H1 (cell line): ENCODE results near the gene JAKMIP1. TPM values are rescaled to one million over a fixed set of nuclear protein-coding genes. Genes with fewer than 3 reads are reported as not detected.
A peak's percentile ranks its signal among the peaks of the same experiment; 100 is the strongest.

Experiments
- CTCF ChIA-PET: fragments of 300-600 bp; sonication (Branson Sonifier 250); formaldehyde crosslinking; loops from one replicate; lab custom pipeline; 2021; ENCODE audit not compliant: partially characterized antibody; lab: Charles Lee
- POLR2A ChIA-PET: fragments of 300-600 bp; sonication (Branson Sonifier 250); formaldehyde crosslinking; loops from one replicate; lab custom pipeline; 2021; ENCODE audit warnings: inconsistent platforms; ENCODE audit not compliant: partially characterized antibody; lab: Charles Lee
- DNase-seq, 2 experiments: peaks; one replicate each; pipeline versions ENCODE4 v3.0.0 to v3.0.0-alpha.2; 2010 to 2022; ENCODE audit warnings: low spot score in 2 of 2, low read depth in 1 of 2, mixed read lengths in 1 of 2
- FAIRE-seq: peaks from 2 replicates; lab custom pipeline; 2011; peaks lifted over from hg19 to GRCh38; lab: Jason Lieb, UNC
- H2AFZ ChIP-seq: 2 replicates; pipeline ENCODE4 v1.8.1; 2012; ENCODE audit warnings: low read length, inconsistent platforms
- H2AK5ac ChIP-seq: 2 replicates; pipeline ENCODE4 v1.6.1; 2013; ENCODE audit warnings: low read depth, low read length
- H2BK120ac ChIP-seq: replicated peaks from 2 replicates; pipeline ENCODE3; 2013; ENCODE audit warnings: low read depth, low read length, inconsistent platforms
- H2BK12ac ChIP-seq: 2 replicates; pipeline ENCODE4 v1.6.1; 2013; ENCODE audit warnings: low read depth, low read length
- H2BK15ac ChIP-seq: 2 replicates; pipeline ENCODE4 v1.6.1; 2013; ENCODE audit warnings: low read length
- H2BK20ac ChIP-seq: 2 replicates; pipeline ENCODE4 v1.6.1; 2013; ENCODE audit warnings: low read length
- H2BK5ac ChIP-seq: 2 replicates; pipeline ENCODE4 v1.6.1; 2013; ENCODE audit warnings: low read depth, low read length
- H3K14ac ChIP-seq: 2 replicates; pipeline ENCODE4 v1.6.1; 2013; ENCODE audit warnings: inconsistent platforms; ENCODE audit not compliant: insufficient read length
- H3K18ac ChIP-seq: 2 replicates; pipeline ENCODE4 v1.6.1; 2013; ENCODE audit warnings: low read length; ENCODE audit errors: extremely low read depth
- H3K23ac ChIP-seq: 2 replicates; pipeline ENCODE4 v1.6.1; 2013; ENCODE audit warnings: inconsistent platforms; ENCODE audit not compliant: insufficient read length
- H3K23me2 ChIP-seq: 2 replicates; pipeline ENCODE4 v1.6.1; 2013; ENCODE audit warnings: low read depth, low read length
- H3K27ac ChIP-seq: 2 replicates; pipeline ENCODE4 v1.6.1; 2011; ENCODE audit warnings: low read depth, low read length, inconsistent platforms
- H3K27me3 ChIP-seq, 4 experiments: replicated peaks in 1 of 4; 1 replicate in 1 of 4; 2 replicates in 3 of 4; pipeline versions ENCODE4 v1.6.1 to v1.8.1; 2011 to 2013; ENCODE audit warnings: low read length in 3 of 4, mild to moderate bottlenecking in 3 of 4, inconsistent platforms in 2 of 4, mixed read lengths in 2 of 4, moderate library complexity in 1 of 4; ENCODE audit not compliant: control insufficient read depth in 3 of 4, insufficient read depth in 3 of 4; ENCODE audit errors: extremely low read depth in 1 of 4
- H3K36me3 ChIP-seq, 4 experiments: 2 replicates each; pipeline versions ENCODE4 v1.6.1 to v1.8.1; 2011 to 2013; ENCODE audit warnings: mild to moderate bottlenecking in 4 of 4, low read length in 3 of 4, moderate library complexity in 2 of 4, control low read depth in 1 of 4, inconsistent platforms in 1 of 4; ENCODE audit not compliant: insufficient read depth in 4 of 4, control insufficient read depth in 2 of 4
- H3K4ac ChIP-seq: replicated peaks from 2 replicates; pipeline ENCODE3; 2013; ENCODE audit warnings: low read length, low read depth, mixed read lengths, inconsistent platforms; ENCODE audit not compliant: insufficient read length
- H3K4me1 ChIP-seq, 4 experiments: replicated peaks in 1 of 4; 1 replicate in 1 of 4; 2 replicates in 3 of 4; pipeline versions ENCODE4 v1.6.1 to v1.8.1; 2011 to 2013; ENCODE audit warnings: low read length in 3 of 4, inconsistent platforms in 2 of 4, mixed read lengths in 1 of 4; ENCODE audit not compliant: insufficient read depth in 4 of 4, control insufficient read depth in 3 of 4
- H3K4me2 ChIP-seq, 2 experiments: 2 replicates each; pipeline versions ENCODE4 v1.6.1 to v1.8.1; 2011 to 2013; ENCODE audit warnings: low read depth in 2 of 2, low read length in 2 of 2, control low read depth in 1 of 2, inconsistent platforms in 1 of 2, mild to moderate bottlenecking in 1 of 2; ENCODE audit not compliant: insufficient read depth in 1 of 2
- H3K4me3 ChIP-seq, 4 experiments: fragments of 200-600, 300-600 bp in 1 of 4; sonication (generic), shearing (Covaris generic), sonication (Bioruptor Twin) in 1 of 4; 2 replicates each; pipeline versions ENCODE4 v1.5.1 to v1.8.1; 2011 to 2016; ENCODE audit warnings: low read length in 4 of 4, low read depth in 3 of 4, control low read depth in 2 of 4, inconsistent platforms in 2 of 4, mild to moderate bottlenecking in 2 of 4, mixed read lengths in 1 of 4, moderate library complexity in 1 of 4; ENCODE audit not compliant: insufficient read depth in 2 of 4; ENCODE audit errors: extremely low read depth in 1 of 4
- H3K56ac ChIP-seq: replicated peaks from 2 replicates; pipeline ENCODE3; 2013; ENCODE audit warnings: low read depth, mild to moderate bottlenecking, mixed read lengths, low read length, inconsistent platforms; ENCODE audit not compliant: insufficient read length
- H3K79me1 ChIP-seq: 2 replicates; pipeline ENCODE4 v1.6.1; 2013; ENCODE audit warnings: low read depth, low read length, control low read depth
- H3K79me2 ChIP-seq, 2 experiments: 2 replicates each; pipeline versions ENCODE4 v1.6.1 to v1.8.1; 2012 to 2013; ENCODE audit warnings: low read length in 2 of 2, mild to moderate bottlenecking in 2 of 2, inconsistent platforms in 1 of 2; ENCODE audit not compliant: insufficient read depth in 2 of 2, control insufficient read depth in 1 of 2
- H3K9ac ChIP-seq, 4 experiments: replicated peaks in 1 of 4; 1 replicate in 1 of 4; 2 replicates in 3 of 4; pipeline versions ENCODE4 v1.6.1 to v1.8.1; 2011 to 2013; ENCODE audit warnings: low read depth in 3 of 4, low read length in 3 of 4, control low read depth in 2 of 4, mild to moderate bottlenecking in 2 of 4, moderate library complexity in 2 of 4, inconsistent platforms in 1 of 4; ENCODE audit errors: extremely low read depth in 1 of 4
- H3K9me3 ChIP-seq, 2 experiments: 2 replicates each; pipeline versions ENCODE4 v1.6.1 to v1.8.1; 2012 to 2013; ENCODE audit warnings: mild to moderate bottlenecking in 2 of 2, moderate library complexity in 2 of 2, control low read depth in 1 of 2, inconsistent platforms in 1 of 2, low read depth in 1 of 2, low read length in 1 of 2, mixed read lengths in 1 of 2; ENCODE audit not compliant: insufficient read depth in 2 of 2
- H4K20me1 ChIP-seq, 2 experiments: replicated peaks in 1 of 2; 2 replicates each; pipeline versions ENCODE3 to v1.8.1; 2011 to 2013; ENCODE audit warnings: inconsistent platforms in 2 of 2, low read length in 2 of 2, mild to moderate bottlenecking in 1 of 2; ENCODE audit not compliant: insufficient read depth in 2 of 2, control insufficient read depth in 1 of 2
- H4K5ac ChIP-seq: 2 replicates; pipeline ENCODE4 v1.6.1; 2013; ENCODE audit warnings: low read length, low read depth, mixed read lengths, inconsistent platforms; ENCODE audit not compliant: insufficient read length
- H4K8ac ChIP-seq: 2 replicates; pipeline ENCODE4 v1.8.0; 2013; ENCODE audit warnings: mild to moderate bottlenecking, moderate library complexity, low read length, inconsistent platforms; ENCODE audit not compliant: insufficient read depth; ENCODE audit errors: extremely low read depth
- H4K91ac ChIP-seq: replicated peaks from 2 replicates; pipeline ENCODE3; 2013; ENCODE audit warnings: low read length, mixed read lengths, inconsistent platforms; ENCODE audit not compliant: insufficient read length
- ATF2 ChIP-seq: IDR thresholded peaks from 2 replicates; pipeline ENCODE4 v1.6.1; 2012; ENCODE audit warnings: low read length, inconsistent platforms
- CBX5 ChIP-seq: fragments of 300-800, 300-1000 bp; sonication (generic); IDR thresholded peaks from 2 replicates; pipeline ENCODE4 v1.7.1; 2016; ENCODE audit warnings: antibody characterized with exemption, low read length, low read depth
- CEBPB ChIP-seq: IDR thresholded peaks from 2 replicates; pipeline ENCODE4 v1.6.1; 2012; ENCODE audit warnings: low read depth, low read length
- CTBP2 ChIP-seq: IDR thresholded peaks from 2 replicates; pipeline ENCODE4 v1.7.0; 2011; ENCODE audit warnings: borderline replicate concordance, mild to moderate bottlenecking, moderate library complexity, mixed read lengths, low read length; ENCODE audit not compliant: insufficient read depth, insufficient read length
- E2F6 ChIP-seq: IDR thresholded peaks from 2 replicates; pipeline ENCODE4 v1.6.1; 2012; ENCODE audit warnings: inconsistent platforms
- NRF1 ChIP-seq: IDR thresholded peaks from 2 replicates; pipeline ENCODE4 v1.6.1; 2011; ENCODE audit warnings: mild to moderate bottlenecking, low read depth, low read length, improper control_type of control experiment
- POU5F1 ChIP-seq: IDR thresholded peaks from 2 replicates; pipeline ENCODE4 v1.6.1; 2011; ENCODE audit warnings: low read depth, mild to moderate bottlenecking, low read length, moderate library complexity
- RXRA ChIP-seq: IDR thresholded peaks from 2 replicates; pipeline ENCODE4 v1.6.1; 2011; ENCODE audit warnings: low read depth, mild to moderate bottlenecking, low read length, moderate library complexity; ENCODE audit not compliant: insufficient read depth
- WGBS, 2 experiments: shearing (Covaris generic) in 1 of 2; methylation state at CpG; one replicate each; pipeline versions ENCODE4 v1.1.6 to v1.1.7; 2013 to 2015; ENCODE audit warnings: low lambda C conversion rate in 2 of 2, mixed read lengths in 2 of 2, inconsistent platforms in 1 of 2, low coverage in 1 of 2, missing lambda C conversion rate in 1 of 2; ENCODE audit not compliant: insufficient replicate concordance in 2 of 2, insufficient coverage in 1 of 2, insufficient read length in 1 of 2; ENCODE audit errors: extremely low coverage in 1 of 2, missing lambda C conversion rate in 1 of 2; 5-methylcytosine and 5-hydroxymethylcytosine counted together
- polyA plus RNA-seq, 7 experiments: library from polyadenylated mRNA; depleted of rRNA in 3 of 7; stranded (reverse) in 5 of 7; unstranded in 2 of 7; fragments of >200 nt in 5 of 7; fragments of 200-250 nt in 2 of 7; gene quantifications; 1 replicate in 5 of 7; 2 replicates in 1 of 7; 4 replicates in 1 of 7; pipeline versions ENCODE4 v1.2.1 to v1.2.3, GENCODE V29; 2011 to 2013; ENCODE audit warnings: missing spikeins in 2 of 7, mixed read lengths in 2 of 7
- total RNA-seq: library from RNA; stranded (reverse); fragmentation: NEBNext Ultra II Directional; extraction: Animal tissue kit (Norgen Biotek cat#: 25700); gene quantifications from 2 replicates; pipeline ENCODE4 v1.2.1, GENCODE V29; 2021

The JAKMIP1 gene
- total and polyA plus RNA-seq, 2 of the 8 experiments (the other 6 are each of a cell fraction or from before 2014, with no cell fraction given), result 2.5 to 4.4 TPM

- no peaks in the 10 kb centered on the region for H3K36me3 ChIP-seq
- no peak overlapping the region; the same call in 1 of the 2 replicates for H3K18ac ChIP-seq
- DNase-seq (no peak), FAIRE-seq (no peak)
- no peaks in the 10 kb centered on the region for H3K79me2 ChIP-seq
- no peak overlapping the region for H4K91ac ChIP-seq
- ChIA-PET CTCF (interaction anchor here (0.5 to 4.6 kb wide), 40 partner anchors 9 to 785 kb away, joined by 3 to 23 read pairs (median 4); partner anchors contain the start of gene C4orf50), POLR2A (interaction anchor here (0.7 kb wide), 1 partner anchor 88 kb away, joined by 3 read pairs; no protein-coding TSS in a partner anchor)
- peak overlapping the region; percentile 80; the same call in 1 of the 2 replicates for H2BK20ac ChIP-seq
- H2AK5ac ChIP-seq, result no peak overlapping the region
- H3K27me3 ChIP-seq, result no peaks in the 10 kb centered on the region; a peak in 1 of 7 replicates
- no peak overlapping the region for H3K56ac ChIP-seq
- no peak overlapping the region for H3K4me2 ChIP-seq
- no peaks in the 10 kb centered on the region for H4K20me1 ChIP-seq
- TF ChIP-seq RXRA, result no peak
- TF ChIP-seq POU5F1, result no peak
- no peak for TF ChIP-seq CEBPB
- TF ChIP-seq E2F6, result no peak
- TF ChIP-seq ATF2, result no peak
- TF ChIP-seq NRF1, result no peak
- no peak for TF ChIP-seq CTBP2
- no peak for TF ChIP-seq CBX5
- H4K8ac ChIP-seq, result peak overlapping the region; percentile 29; the same call in 1 of the 2 replicates
- H3K4ac ChIP-seq, result no peak overlapping the region
- H3K14ac ChIP-seq, result no peak overlapping the region
- H3K9ac ChIP-seq, result no peak overlapping the region
- no peak overlapping the region for H2BK120ac ChIP-seq
- H3K4me3 ChIP-seq, result no peak overlapping the region
- H3K23ac ChIP-seq, result no peak overlapping the region
- H3K27ac ChIP-seq, result no peak overlapping the region
- no peaks in the 10 kb centered on the region for H3K23me2 ChIP-seq
- 84% methylated on average over 8 of the region's 8 CpGs; no CpG with 5 or more reads in 1 of the 2 experiments for WGBS, 2 experiments
- H2AFZ ChIP-seq, result no peak overlapping the region
- peaks cover 1 to 10% (median 5%) of the 10 kb centered on the region in 4 experiments; a peak in 6 of 7 replicates for H3K4me1 ChIP-seq
- H3K79me1 ChIP-seq, result no peaks in the 10 kb centered on the region
- H4K5ac ChIP-seq, result no peak overlapping the region
- H2BK15ac ChIP-seq, result peak overlapping the region; percentile 74; the same call in 1 of the 2 replicates
- peaks cover 0 to under 1% of the 10 kb centered on the region in 2 experiments; a peak in 1 of 4 replicates for H3K9me3 ChIP-seq
- H2BK5ac ChIP-seq, result no peak overlapping the region
- peak overlapping the region; percentile 60; the same call in 1 of the 2 replicates for H2BK12ac ChIP-seq
Observed at GRCh38 chr4:6110681-6111353, 89.5 kb downstream of the JAKMIP1 start.
